Neutrophil (primary cell): ENCODE data around the gene LDHB.
"Not testable (repeated sequence)": the region's sequence is repeated elsewhere in the genome, so short reads cannot be mapped to it uniquely, and the experiment has no call there.

Experiments
- H3K27ac ChIP-seq: fragments of 200-600 bp; sonication (generic); 2 replicates; pipeline ENCODE4 v1.5.1; 2016; ENCODE audit warnings: mild to moderate bottlenecking, moderate library complexity
- H3K27me3 ChIP-seq: fragments of 200-600 bp; sonication (generic); 2 replicates; pipeline ENCODE4 v1.6.0; 2016; ENCODE audit warnings: mild to moderate bottlenecking
- H3K36me3 ChIP-seq: fragments of 200-600 bp; sonication (generic); 2 replicates; pipeline ENCODE4 v1.5.1; 2017
- H3K4me1 ChIP-seq, 2 experiments: fragments of 200-600 bp in 1 of 2; sonication (generic) in 1 of 2; 1 replicate in 1 of 2; 2 replicates in 1 of 2; pipeline versions ENCODE4 v1.5.1 to v1.6.1; 2013 to 2016; ENCODE audit warnings: low read depth in 1 of 2, low read length in 1 of 2, mild to moderate bottlenecking in 1 of 2, moderate library complexity in 1 of 2; ENCODE audit not compliant: control insufficient read depth in 1 of 2, insufficient read depth in 1 of 2
- H3K4me3 ChIP-seq, 2 experiments: fragments of 200-600 bp in 1 of 2; sonication (generic) in 1 of 2; 1 replicate in 1 of 2; 2 replicates in 1 of 2; pipeline ENCODE4 v1.5.1; 2013 to 2016; ENCODE audit warnings: low read depth in 1 of 2, low read length in 1 of 2, mild to moderate bottlenecking in 1 of 2, moderate library complexity in 1 of 2
- H3K9me3 ChIP-seq: fragments of 200-600 bp; sonication (generic); 2 replicates; pipeline ENCODE4 v1.5.1; 2016
- CTCF ChIP-seq: fragments of 200-600 bp; sonication (generic); IDR thresholded peaks from 2 replicates; pipeline ENCODE4 v1.5.1; 2016; ENCODE audit warnings: antibody characterized with exemption

LDHB gene

GRCh38 chr12:21678959-21679358 is 21.3 kb upstream of the LDHB start:
- Histone ChIP-seq H3K4me3 (no peak overlapping the region), H3K4me1 (no peaks in the 10 kb centered on the region), H3K9me3 (no peaks in the 10 kb centered on the region), H3K36me3 (no peaks in the 10 kb centered on the region), H3K27me3 (no peaks in the 10 kb centered on the region), H3K27ac (no peak overlapping the region)
- no peak for TF ChIP-seq CTCF

DNA sequence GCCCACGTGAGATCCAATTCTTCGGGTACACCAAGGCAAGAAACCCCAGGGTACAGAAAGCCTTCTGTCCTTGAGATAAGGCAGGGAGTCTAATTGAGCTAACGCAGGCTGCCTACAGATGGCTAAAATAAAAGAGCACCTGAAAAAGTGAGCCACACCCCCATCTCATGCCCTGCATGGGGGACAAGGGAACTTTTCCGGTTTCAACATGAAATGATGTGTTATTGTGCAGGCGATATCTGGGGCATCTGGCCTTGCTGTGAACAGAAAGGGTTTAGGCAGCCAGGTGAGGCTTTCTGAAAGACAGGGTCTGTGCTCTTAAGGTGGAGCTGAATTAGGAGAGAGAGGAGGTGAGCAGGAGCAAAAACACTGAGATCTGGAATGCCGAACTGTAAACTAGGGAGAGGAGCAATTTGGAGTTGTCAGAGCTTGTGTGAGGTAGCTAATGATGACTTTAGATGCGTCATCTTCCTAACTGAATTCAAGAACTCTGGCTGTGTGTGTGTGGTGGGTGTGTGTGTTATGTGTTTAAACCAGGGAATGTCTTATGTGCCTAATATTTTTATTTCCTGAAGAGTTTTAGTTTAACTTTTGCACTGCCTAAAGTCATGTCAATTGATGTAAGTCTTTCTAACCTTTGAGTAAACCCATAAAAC is 20.1 kb upstream of the LDHB start:
- no peak overlapping the region for H3K4me3 ChIP-seq
- H3K27me3 ChIP-seq: no peaks in the 10 kb centered on the region
- H3K9me3 ChIP-seq: no peaks in the 10 kb centered on the region
- no peaks in the 10 kb centered on the region for H3K4me1 ChIP-seq
- no peak for TF ChIP-seq CTCF
- no peak overlapping the region for H3K27ac ChIP-seq
- H3K36me3 ChIP-seq: no peaks in the 10 kb centered on the region

DNA sequence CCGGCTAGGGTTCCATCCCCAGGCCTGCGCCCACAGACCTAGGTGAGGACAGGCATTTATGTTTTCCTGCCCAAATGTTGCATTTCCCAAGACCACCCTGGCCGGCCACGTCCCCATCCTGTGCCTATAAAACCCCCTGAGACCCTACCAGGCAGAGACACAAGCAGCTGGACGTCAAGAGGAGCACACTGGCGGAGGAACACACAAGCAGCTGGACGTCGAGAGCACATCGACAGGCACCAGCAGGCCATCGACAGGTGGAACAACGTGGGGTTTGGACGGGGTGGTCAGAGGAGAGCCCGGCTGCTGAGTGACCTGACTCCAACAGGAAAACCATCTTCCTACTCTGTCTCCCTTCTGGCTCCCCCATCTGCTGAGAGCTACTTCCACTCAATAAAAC is 19.6 kb upstream of the LDHB start:
- Histone ChIP-seq H3K36me3 (no peaks in the 10 kb centered on the region), H3K4me1 (no peaks in the 10 kb centered on the region), H3K4me3 (no peak overlapping the region), H3K27me3 (no peaks in the 10 kb centered on the region), H3K27ac (no peak overlapping the region), H3K9me3 (no peaks in the 10 kb centered on the region)
- TF ChIP-seq CTCF: no peak

GRCh38 chr12:21676776-21677175 is 19.1 kb upstream of the LDHB start:
- no peak for TF ChIP-seq CTCF
- Histone ChIP-seq H3K4me3 (no peak overlapping the region), H3K9me3 (no peaks in the 10 kb centered on the region), H3K27me3 (no peaks in the 10 kb centered on the region), H3K4me1 (no peaks in the 10 kb centered on the region), H3K36me3 (no peaks in the 10 kb centered on the region), H3K27ac (no peak overlapping the region)

DNA sequence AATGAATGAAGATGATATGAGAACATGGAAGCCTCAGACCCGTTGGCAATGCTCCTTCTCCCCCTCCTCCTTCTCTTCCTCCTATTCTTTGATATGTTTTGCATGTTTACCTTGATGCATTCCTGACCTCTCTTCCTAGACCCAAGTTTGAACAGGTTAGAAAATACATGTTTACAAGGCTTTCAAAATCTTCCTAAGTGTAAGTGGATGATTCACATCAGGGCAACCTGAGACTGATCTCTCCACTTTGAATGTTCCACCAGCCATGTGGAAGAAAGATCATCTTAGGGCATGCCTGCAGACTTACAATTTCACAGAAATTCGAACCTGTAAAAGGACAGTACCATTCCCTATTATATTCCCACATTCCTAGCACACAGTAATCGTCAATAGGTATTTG is 18.0 kb upstream of the LDHB start:
- Histone ChIP-seq H3K4me3 (no peak overlapping the region), H3K27me3 (no peaks in the 10 kb centered on the region), H3K36me3 (no peaks in the 10 kb centered on the region), H3K27ac (no peak overlapping the region), H3K9me3 (no peaks in the 10 kb centered on the region), H3K4me1 (no peaks in the 10 kb centered on the region)
- TF ChIP-seq CTCF: no peak

GRCh38 chr12:21675096-21675495 is 17.5 kb upstream of the LDHB start:
- Histone ChIP-seq H3K36me3 (no peaks in the 10 kb centered on the region), H3K9me3 (no peaks in the 10 kb centered on the region), H3K27ac (no peak overlapping the region), H3K4me1 (no peaks in the 10 kb centered on the region), H3K4me3 (no peak overlapping the region), H3K27me3 (no peaks in the 10 kb centered on the region)
- TF ChIP-seq CTCF: no peak

- not testable (repeated sequence) for H3K9me3 ChIP-seq, H3K27me3 ChIP-seq, H3K4me1 ChIP-seq, H3K27ac ChIP-seq, H3K36me3 ChIP-seq, H3K4me3 ChIP-seq
Measured at GRCh38 chr12:21673830-21674552, 16.3 kb upstream of the LDHB start.
